Tibial nerve (tissue), 4 donors: Measurements from ENCODE around the gene PEX16.

Experiments
- EP300 ChIP-seq, 2 donors: sonication (generic); formaldehyde crosslinking; IDR thresholded peaks; one replicate each; pipeline ENCODE4 v1.6.1; 2017; ENCODE audit warnings: antibody characterized with exemption in 2 of 2, mild to moderate bottlenecking in 1 of 2
- TF ChIP-seq, protein P1 (sequence below), 5 experiments: fragments of 200-600 bp in 3 of 5; fragments of 450-650 bp in 2 of 5; sonication (generic) in 3 of 5; IDR thresholded peaks; one replicate each; pipeline ENCODE4 v1.5.1; 2016 to 2019; ENCODE audit warnings: antibody characterized with exemption in 5 of 5, mild to moderate bottlenecking in 3 of 5, moderate library complexity in 2 of 5

DNA sequence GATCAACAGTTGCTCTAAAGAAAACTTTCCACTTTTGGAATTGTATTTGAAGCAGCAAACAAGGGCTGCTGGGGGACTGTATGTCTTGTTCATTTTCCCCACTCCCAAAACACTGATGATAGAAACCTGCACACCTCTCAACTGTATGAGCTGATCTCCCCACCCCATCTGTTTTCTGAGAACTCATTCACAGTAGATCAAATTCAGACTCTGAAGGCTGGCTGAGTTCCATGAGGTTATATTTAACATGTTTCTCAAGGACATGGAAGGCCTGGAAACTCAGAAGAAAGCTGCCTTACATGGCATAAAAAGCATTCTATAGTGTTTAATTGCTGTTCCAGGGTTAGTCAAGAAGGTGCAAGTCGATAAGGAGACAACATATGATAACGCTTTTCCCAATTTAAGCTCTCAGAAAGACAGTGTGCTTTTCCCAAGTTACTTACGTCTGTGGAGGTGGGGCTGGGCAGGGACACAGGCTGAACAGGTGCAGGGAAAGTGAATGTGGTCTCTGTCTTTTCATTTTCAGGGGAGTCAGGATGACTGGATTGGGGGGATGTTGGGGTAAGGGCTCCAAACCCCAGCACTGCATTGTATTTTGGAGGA lies 27.8 kb upstream of the PEX16 start:
- TF ChIP-seq, protein P1, sequence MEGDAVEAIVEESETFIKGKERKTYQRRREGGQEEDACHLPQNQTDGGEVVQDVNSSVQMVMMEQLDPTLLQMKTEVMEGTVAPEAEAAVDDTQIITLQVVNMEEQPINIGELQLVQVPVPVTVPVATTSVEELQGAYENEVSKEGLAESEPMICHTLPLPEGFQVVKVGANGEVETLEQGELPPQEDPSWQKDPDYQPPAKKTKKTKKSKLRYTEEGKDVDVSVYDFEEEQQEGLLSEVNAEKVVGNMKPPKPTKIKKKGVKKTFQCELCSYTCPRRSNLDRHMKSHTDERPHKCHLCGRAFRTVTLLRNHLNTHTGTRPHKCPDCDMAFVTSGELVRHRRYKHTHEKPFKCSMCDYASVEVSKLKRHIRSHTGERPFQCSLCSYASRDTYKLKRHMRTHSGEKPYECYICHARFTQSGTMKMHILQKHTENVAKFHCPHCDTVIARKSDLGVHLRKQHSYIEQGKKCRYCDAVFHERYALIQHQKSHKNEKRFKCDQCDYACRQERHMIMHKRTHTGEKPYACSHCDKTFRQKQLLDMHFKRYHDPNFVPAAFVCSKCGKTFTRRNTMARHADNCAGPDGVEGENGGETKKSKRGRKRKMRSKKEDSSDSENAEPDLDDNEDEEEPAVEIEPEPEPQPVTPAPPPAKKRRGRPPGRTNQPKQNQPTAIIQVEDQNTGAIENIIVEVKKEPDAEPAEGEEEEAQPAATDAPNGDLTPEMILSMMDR (IDR thresholded peaks at IDR 0.05) = no peak
- TF ChIP-seq EP300 (IDR thresholded peaks at IDR 0.05) = no peak
